Neural progenitor cell (in vitro differentiated cells): ENCODE data around the gene ZHX3. TPM values are rescaled to one million over a fixed set of nuclear protein-coding genes. Genes with fewer than 3 reads are reported as not detected.
A peak's percentile ranks its signal among the peaks of the same experiment; 100 is the strongest.

Experiments
- DNase-seq: peaks from one replicate; pipeline ENCODE4 v3.0.0-alpha.2; 2016; ENCODE audit warnings: low spot score
- H2AFZ ChIP-seq: fragments of 200-600 bp; sonication (generic); replicated peaks from 2 replicates; pipeline ENCODE4 v1.6.1; 2016; ENCODE audit warnings: antibody characterized with exemption
- H3F3A ChIP-seq: fragments of 200-600 bp; sonication (generic); 2 replicates; pipeline ENCODE4 v1.6.1; 2016; ENCODE audit warnings: antibody characterized with exemption, low read depth
- H3K27ac ChIP-seq: fragments of 200-600 bp; sonication (generic); 2 replicates; pipeline ENCODE4 v1.5.1; 2016; ENCODE audit warnings: mild to moderate bottlenecking
- H3K27me3 ChIP-seq: fragments of 200-600 bp; sonication (generic); 2 replicates; pipeline ENCODE4 v1.6.1; 2016; ENCODE audit warnings: mild to moderate bottlenecking, moderate library complexity
- H3K36me3 ChIP-seq: fragments of 200-600 bp; sonication (generic); 2 replicates; pipeline ENCODE4 v1.5.1; 2016
- H3K4me1 ChIP-seq: fragments of 200-600 bp; sonication (generic); 2 replicates; pipeline ENCODE4 v1.6.1; 2016; ENCODE audit warnings: mixed run types
- H3K4me2 ChIP-seq: fragments of 200-600 bp; sonication (generic); 2 replicates; pipeline ENCODE4 v1.6.1; 2016
- H3K4me3 ChIP-seq: fragments of 200-600 bp; sonication (generic); 2 replicates; pipeline ENCODE4 v1.5.1; 2016
- H3K79me2 ChIP-seq: fragments of 200-600 bp; sonication (generic); 2 replicates; pipeline ENCODE4 v1.6.1; 2016; ENCODE audit warnings: low read depth
- H3K9ac ChIP-seq: fragments of 200-600 bp; sonication (generic); 2 replicates; pipeline ENCODE4 v1.6.1; 2016
- H3K9me3 ChIP-seq: fragments of 200-600 bp; sonication (generic); 2 replicates; pipeline ENCODE4 v1.5.1; 2016; ENCODE audit warnings: low read depth
- H4K20me1 ChIP-seq: fragments of 200-600 bp; sonication (generic); 2 replicates; pipeline ENCODE4 v1.6.1; 2016; ENCODE audit warnings: low read depth
- H3K27ac Mint-ChIP-seq: 3 replicates; pipeline ENCODE4 v1.8.0; 2021; ENCODE audit warnings: mixed read lengths
- H3K27me3 Mint-ChIP-seq: 2 replicates; pipeline ENCODE4 v1.8.0; 2022; ENCODE audit warnings: low read depth, mild to moderate bottlenecking, inconsistent platforms, moderate library complexity, mixed read lengths; ENCODE audit not compliant: insufficient read depth
- H3K36me3 Mint-ChIP-seq: 3 replicates; pipeline ENCODE4 v1.8.0; 2021; ENCODE audit warnings: mixed read lengths
- H3K4me1 Mint-ChIP-seq: 3 replicates; pipeline ENCODE4 v1.8.0; 2021; ENCODE audit warnings: mixed read lengths
- H3K4me3 Mint-ChIP-seq: 3 replicates; pipeline ENCODE4 v1.8.0; 2021; ENCODE audit warnings: mild to moderate bottlenecking, moderate library complexity, mixed read lengths
- H3K9me3 Mint-ChIP-seq: 3 replicates; pipeline ENCODE4 v1.8.0; 2020; ENCODE audit warnings: mixed read lengths
- EZH2 ChIP-seq: fragments of 200-600 bp; sonication (generic); IDR thresholded peaks from 2 replicates; pipeline ENCODE4 v1.6.1; 2017; ENCODE audit warnings: antibody characterized with exemption, mild to moderate bottlenecking, moderate library complexity
- EZH2phosphoT487 ChIP-seq: fragments of 200-600 bp; sonication (generic); IDR thresholded peaks from 2 replicates; pipeline ENCODE4 v1.6.1; 2017; ENCODE audit warnings: antibody characterized with exemption
- total RNA-seq: library from RNA; depleted of rRNA; stranded (reverse); fragments of >200 nt; gene quantifications from 2 replicates; pipeline ENCODE4 v1.2.3, GENCODE V29; 2015; ENCODE audit warnings: low replicate concordance
- TF ChIP-seq, protein P1 (sequence below): fragments of 200-600 bp; sonication (generic); IDR thresholded peaks from 2 replicates; pipeline ENCODE4 v1.5.1; 2017; ENCODE audit warnings: antibody characterized with exemption, mild to moderate bottlenecking

Gene ZHX3
- total RNA-seq, 1 donor from 2014 or later = 6.8 TPM

DNA sequence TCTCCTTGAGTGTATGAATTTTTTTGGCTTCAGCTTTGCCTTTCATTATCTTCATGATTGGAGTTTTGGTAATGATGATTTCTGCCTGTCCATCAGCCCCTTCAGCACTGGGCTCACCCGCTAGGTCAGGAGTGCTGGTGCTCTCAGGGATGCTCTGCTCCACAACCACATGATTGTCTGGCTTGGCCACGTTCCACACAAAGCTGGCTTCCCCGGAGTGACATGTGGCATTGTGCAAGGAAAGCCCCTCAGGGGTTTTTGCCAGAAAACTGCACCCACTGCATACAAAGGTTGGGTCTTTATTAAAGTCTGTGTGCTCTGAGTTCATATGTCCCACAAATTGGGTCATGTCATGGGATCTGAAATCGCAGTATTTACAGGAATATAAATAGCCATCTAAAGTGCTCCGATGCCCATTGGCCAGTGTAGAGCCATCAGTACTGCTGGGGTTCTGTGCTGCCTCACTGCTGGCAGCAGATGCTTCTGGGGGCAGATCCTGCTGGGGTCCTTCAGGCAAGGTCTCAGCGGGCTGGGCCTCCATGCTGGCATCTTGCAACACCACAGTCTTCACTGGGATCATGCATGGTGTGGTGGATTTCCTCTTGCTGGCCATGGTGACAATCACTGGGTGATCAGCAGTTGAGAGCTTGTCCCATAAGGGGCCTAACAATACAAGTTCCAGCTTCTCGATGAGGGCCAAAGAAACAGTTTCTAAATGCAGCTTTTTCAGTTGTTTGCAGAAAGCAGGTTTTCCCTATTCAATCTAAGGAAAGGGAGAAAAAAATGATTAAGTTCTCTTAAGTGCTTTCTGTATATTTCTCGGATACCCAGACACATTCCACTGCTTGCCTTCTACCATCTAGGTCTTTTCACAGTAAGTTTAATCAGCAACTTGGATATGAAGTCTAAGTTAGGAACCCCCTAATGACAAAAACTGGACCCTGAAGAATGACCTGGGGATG lies 112.9 kb downstream of the ZHX3 start:
- Histone ChIP-seq H3K79me2 (no peaks in the 10 kb centered on the region), H3K4me3 (no peak overlapping the region), H3K4me1 (no peaks in the 10 kb centered on the region), H3K27me3 (no peaks in the 10 kb centered on the region), H3F3A (no peaks in the 10 kb centered on the region), H3K9ac (no peak overlapping the region), H3K9me3 (no peaks in the 10 kb centered on the region), H3K4me2 (no peak overlapping the region), H3K27ac (no peak overlapping the region), H4K20me1 (no peaks in the 10 kb centered on the region), H2AFZ (no peak overlapping the region), H3K36me3 (no peaks in the 10 kb centered on the region)
- no peaks in the 10 kb centered on the region for H3K4me1 Mint-ChIP-seq
- TF ChIP-seq EZH2phosphoT487 (no peak), EZH2 (no peak)
- TF ChIP-seq, protein P1, sequence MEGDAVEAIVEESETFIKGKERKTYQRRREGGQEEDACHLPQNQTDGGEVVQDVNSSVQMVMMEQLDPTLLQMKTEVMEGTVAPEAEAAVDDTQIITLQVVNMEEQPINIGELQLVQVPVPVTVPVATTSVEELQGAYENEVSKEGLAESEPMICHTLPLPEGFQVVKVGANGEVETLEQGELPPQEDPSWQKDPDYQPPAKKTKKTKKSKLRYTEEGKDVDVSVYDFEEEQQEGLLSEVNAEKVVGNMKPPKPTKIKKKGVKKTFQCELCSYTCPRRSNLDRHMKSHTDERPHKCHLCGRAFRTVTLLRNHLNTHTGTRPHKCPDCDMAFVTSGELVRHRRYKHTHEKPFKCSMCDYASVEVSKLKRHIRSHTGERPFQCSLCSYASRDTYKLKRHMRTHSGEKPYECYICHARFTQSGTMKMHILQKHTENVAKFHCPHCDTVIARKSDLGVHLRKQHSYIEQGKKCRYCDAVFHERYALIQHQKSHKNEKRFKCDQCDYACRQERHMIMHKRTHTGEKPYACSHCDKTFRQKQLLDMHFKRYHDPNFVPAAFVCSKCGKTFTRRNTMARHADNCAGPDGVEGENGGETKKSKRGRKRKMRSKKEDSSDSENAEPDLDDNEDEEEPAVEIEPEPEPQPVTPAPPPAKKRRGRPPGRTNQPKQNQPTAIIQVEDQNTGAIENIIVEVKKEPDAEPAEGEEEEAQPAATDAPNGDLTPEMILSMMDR = no peak
- peaks cover 20% of the 10 kb centered on the region for H3K9me3 Mint-ChIP-seq
- no peak overlapping the region for H3K4me3 Mint-ChIP-seq
- H3K36me3 Mint-ChIP-seq = peaks cover 20% of the 10 kb centered on the region
- DNase-seq = no peak
- peaks cover 2% of the 10 kb centered on the region for H3K27me3 Mint-ChIP-seq
- no peak overlapping the region for H3K27ac Mint-ChIP-seq

DNA sequence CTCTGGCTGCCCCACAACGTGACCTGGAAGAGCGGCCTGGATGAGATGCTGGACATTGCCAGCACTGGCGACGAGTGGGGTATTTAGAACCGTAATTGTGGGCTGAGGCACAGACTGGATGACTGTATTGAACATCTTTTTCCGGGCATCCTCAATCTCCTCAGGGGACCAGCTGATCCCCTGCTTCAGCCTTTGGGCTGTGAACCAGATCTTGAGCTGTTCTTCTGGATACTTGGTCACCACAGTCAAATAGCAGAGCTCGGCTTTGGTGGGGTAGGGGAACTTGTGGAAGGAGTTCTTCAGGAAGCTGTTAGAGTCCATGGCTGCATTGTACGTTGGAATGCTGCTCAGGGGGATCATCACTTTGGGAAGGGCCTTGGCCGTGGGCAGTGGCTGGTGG lies 113.9 kb downstream of the ZHX3 start:
- H3K9me3 ChIP-seq = peaks cover 7% of the 10 kb centered on the region
- H3K4me2 ChIP-seq = no peak overlapping the region
- no peak overlapping the region for H2AFZ ChIP-seq
- no peak for TF ChIP-seq EZH2phosphoT487
- H3K79me2 ChIP-seq = no peaks in the 10 kb centered on the region
- no peaks in the 10 kb centered on the region for H3K4me1 ChIP-seq
- no peak overlapping the region for H3K27ac ChIP-seq
- Mint-ChIP-seq H3K4me1 (no peaks in the 10 kb centered on the region), H3K4me3 (no peak overlapping the region), H3K9me3 (peaks cover 27% of the 10 kb centered on the region), H3K27ac (peak overlapping the region; percentile 40), H3K27me3 (peaks cover 2% of the 10 kb centered on the region), H3K36me3 (peaks cover 26% of the 10 kb centered on the region)
- H3F3A ChIP-seq = no peaks in the 10 kb centered on the region
- no peak overlapping the region for H3K4me3 ChIP-seq
- no peaks in the 10 kb centered on the region for H3K36me3 ChIP-seq
- DNase-seq = no peak
- H3K9ac ChIP-seq = no peak overlapping the region
- no peaks in the 10 kb centered on the region for H4K20me1 ChIP-seq
- no peaks in the 10 kb centered on the region for H3K27me3 ChIP-seq

DNA sequence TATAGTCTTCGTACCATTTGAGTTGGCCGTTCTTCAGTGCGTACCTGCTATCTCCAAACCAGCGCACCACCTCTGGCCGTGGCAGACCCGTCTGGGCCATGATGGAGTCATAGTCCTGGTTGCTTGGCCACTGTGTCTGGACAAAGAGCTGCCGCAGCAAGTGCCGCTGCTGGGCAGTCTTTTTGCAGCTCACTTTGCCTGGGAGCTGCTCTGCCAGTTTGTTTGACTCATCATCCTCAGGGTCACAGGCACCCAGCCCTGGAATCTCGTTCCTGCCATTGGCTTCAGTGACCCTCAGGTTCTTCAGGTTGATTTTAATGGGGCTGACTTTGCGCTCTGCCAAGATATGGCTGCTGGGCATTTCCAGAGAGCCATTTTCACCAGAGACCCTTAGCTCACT lies 115.1 kb downstream of the ZHX3 start:
- no peaks in the 10 kb centered on the region for H3K27me3 ChIP-seq
- H3K27ac ChIP-seq = no peak overlapping the region
- Mint-ChIP-seq H3K9me3 (peaks cover 33% of the 10 kb centered on the region), H3K4me1 (no peaks in the 10 kb centered on the region), H3K27ac (no peak overlapping the region), H3K36me3 (peaks cover 29% of the 10 kb centered on the region), H3K27me3 (peaks cover 2% of the 10 kb centered on the region), H3K4me3 (no peak overlapping the region)
- H3K4me1 ChIP-seq = no peaks in the 10 kb centered on the region
- TF ChIP-seq EZH2phosphoT487 (no peak), EZH2 (no peak)
- TF ChIP-seq, protein P1 = no peak
- peaks cover 12% of the 10 kb centered on the region for H3K9me3 ChIP-seq
- H3F3A ChIP-seq = no peaks in the 10 kb centered on the region
- no peak for DNase-seq
- no peak overlapping the region for H3K4me2 ChIP-seq
- no peak overlapping the region for H3K9ac ChIP-seq
- no peaks in the 10 kb centered on the region for H4K20me1 ChIP-seq
- no peaks in the 10 kb centered on the region for H3K79me2 ChIP-seq
- no peaks in the 10 kb centered on the region for H3K36me3 ChIP-seq
- H3K4me3 ChIP-seq = no peak overlapping the region
- H2AFZ ChIP-seq = no peak overlapping the region

DNA sequence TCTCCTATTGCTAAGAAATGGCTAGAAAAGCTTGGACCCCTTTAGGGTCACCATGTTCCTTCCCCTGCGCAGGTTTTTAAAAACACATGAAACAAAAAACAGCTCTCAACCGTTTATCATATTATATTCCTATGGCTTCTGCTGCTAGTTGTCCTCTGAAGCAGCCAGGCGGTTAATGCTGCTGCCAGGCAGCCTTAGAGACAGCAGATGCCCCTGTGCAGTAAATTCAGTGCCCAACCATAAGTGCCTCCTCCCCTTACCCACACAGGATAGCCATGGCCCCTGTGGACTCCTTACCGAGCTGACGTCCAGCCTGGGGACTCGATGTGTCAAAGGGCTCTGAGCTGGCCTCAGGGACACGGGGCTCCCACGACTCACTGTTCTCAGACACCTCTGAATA lies 115.8 kb downstream of the ZHX3 start:
- Histone ChIP-seq H3K79me2 (no peaks in the 10 kb centered on the region), H3K27ac (no peak overlapping the region), H2AFZ (no peak overlapping the region), H3K9ac (no peak overlapping the region), H3K36me3 (no peaks in the 10 kb centered on the region), H3K4me1 (no peaks in the 10 kb centered on the region), H3K27me3 (no peaks in the 10 kb centered on the region), H3F3A (peaks cover 2% of the 10 kb centered on the region), H4K20me1 (no peaks in the 10 kb centered on the region), H3K4me2 (no peak overlapping the region), H3K4me3 (no peak overlapping the region), H3K9me3 (peaks cover 12% of the 10 kb centered on the region)
- Mint-ChIP-seq H3K27ac (no peak overlapping the region), H3K4me1 (no peaks in the 10 kb centered on the region), H3K9me3 (peaks cover 31% of the 10 kb centered on the region), H3K27me3 (peaks cover 2% of the 10 kb centered on the region), H3K36me3 (peaks cover 31% of the 10 kb centered on the region), H3K4me3 (no peak overlapping the region)
- no peak for DNase-seq
- TF ChIP-seq EZH2phosphoT487 (no peak), EZH2 (no peak)
- TF ChIP-seq, protein P1 = no peak
